ENCODE results near the gene CHRNA5.

The CHRNA5 gene

GRCh38 chr15:78634210-78635145 lies 69.2 kb downstream of the CHRNA5 start:
- TF ChIP-seq CTCF (IDR thresholded peaks at IDR 0.05) (no peak), ZFX (IDR thresholded peaks at IDR 0.05; ENCODE audit: borderline replicate concordance) (no peak)
- no peak overlapping the region for H3K27ac ChIP-seq

GRCh38 chr15:78635346-78635745 lies 70.0 kb downstream of the CHRNA5 start:
- TF ChIP-seq CTCF (IDR thresholded peaks at IDR 0.05) (no peak), ZFX (IDR thresholded peaks at IDR 0.05; ENCODE audit: borderline replicate concordance) (no peak)
- H3K27ac ChIP-seq = no peak overlapping the region

GRCh38 chr15:78636378-78636859 lies 71.1 kb downstream of the CHRNA5 start:
- no peak overlapping the region for H3K27ac ChIP-seq
- no peak for TF ChIP-seq ZFX (IDR thresholded peaks at IDR 0.05; ENCODE audit: borderline replicate concordance)
- no peak for TF ChIP-seq CTCF (IDR thresholded peaks at IDR 0.05)

GRCh38 chr15:78637776-78638435 lies 72.6 kb downstream of the CHRNA5 start:
- no peak for TF ChIP-seq ZFX (IDR thresholded peaks at IDR 0.05; ENCODE audit: borderline replicate concordance)
- no peak for TF ChIP-seq CTCF (IDR thresholded peaks at IDR 0.05)
- H3K27ac ChIP-seq = no peak overlapping the region

GRCh38 chr15:78638658-78639314 lies 73.5 kb downstream of the CHRNA5 start:
- H3K27ac ChIP-seq = no peak overlapping the region
- no peak for TF ChIP-seq ZFX (IDR thresholded peaks at IDR 0.05; ENCODE audit: borderline replicate concordance)
- peak; percentile 76 for TF ChIP-seq CTCF (IDR thresholded peaks at IDR 0.05)

- TF ChIP-seq ZFX (IDR thresholded peaks at IDR 0.05; ENCODE audit: borderline replicate concordance) (no peak), CTCF (IDR thresholded peaks at IDR 0.05) (no peak)
- H3K27ac ChIP-seq = no peak overlapping the region
These were observed 75.3 kb downstream of the CHRNA5 start for GRCh38 chr15:78640527-78641101.

All from 22Rv1 (cell line).